Nephron progenitor cell (in vitro differentiated cells): ENCODE data around the gene NTM.

Source experiments
- DNase-seq: peaks from one replicate; pipeline ENCODE4 v3.0.0; 2021
- H3K27ac Mint-ChIP-seq: 2 replicates; pipeline ENCODE4 v1.8.0; 2021; ENCODE audit warnings: mild to moderate bottlenecking, moderate library complexity, mixed read lengths
- H3K27me3 Mint-ChIP-seq: 2 replicates; pipeline ENCODE4 v1.8.0; 2021; ENCODE audit warnings: mild to moderate bottlenecking, low read depth, mixed read lengths; ENCODE audit not compliant: poor library complexity
- H3K36me3 Mint-ChIP-seq: 2 replicates; pipeline ENCODE4 v1.8.0; 2021; ENCODE audit warnings: low read depth, mixed read lengths
- H3K4me1 Mint-ChIP-seq: 2 replicates; pipeline ENCODE4 v1.8.0; 2021; ENCODE audit warnings: mixed read lengths
- H3K4me3 Mint-ChIP-seq: 2 replicates; pipeline ENCODE4 v1.8.0; 2021; ENCODE audit warnings: mild to moderate bottlenecking, moderate library complexity, mixed read lengths
- H3K9me3 Mint-ChIP-seq: 2 replicates; pipeline ENCODE4 v1.8.0; 2021; ENCODE audit warnings: mild to moderate bottlenecking, moderate library complexity, mixed read lengths
- TF ChIP-seq, protein P1 (sequence below): fragments of 200-600 bp; sonication (generic); IDR thresholded peaks from 2 replicates; pipeline ENCODE4 v1.5.0; 2021; ENCODE audit warnings: antibody characterized with exemption

NTM gene

DNA sequence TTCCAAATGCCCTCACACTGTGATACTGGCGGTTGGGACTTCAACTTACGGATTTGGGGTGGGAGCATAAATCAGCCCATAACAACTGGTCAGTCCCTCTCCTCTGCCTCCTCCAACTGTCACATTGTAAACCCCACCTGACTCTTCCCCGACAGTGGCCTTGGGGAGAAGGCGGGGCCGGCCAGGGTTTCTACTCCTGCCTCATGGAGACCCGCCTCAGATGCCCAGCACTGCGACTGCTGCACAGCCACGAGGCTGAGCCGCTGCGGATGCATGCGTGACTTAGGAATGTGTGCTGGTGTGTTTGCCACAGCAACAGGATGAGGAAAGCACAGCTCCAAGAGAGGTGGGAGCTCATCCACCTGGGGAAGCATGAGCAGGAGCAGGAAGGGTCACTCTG, 914.2 kb downstream of the NTM start:
- Mint-ChIP-seq H3K4me1 (no peaks in the 10 kb centered on the region), H3K4me3 (no peak overlapping the region), H3K27me3 (peaks cover 25% of the 10 kb centered on the region), H3K9me3 (peaks cover 6% of the 10 kb centered on the region), H3K36me3 (no peaks in the 10 kb centered on the region), H3K27ac (no peak overlapping the region)
- DNase-seq: no peak
- TF ChIP-seq, protein P1, sequence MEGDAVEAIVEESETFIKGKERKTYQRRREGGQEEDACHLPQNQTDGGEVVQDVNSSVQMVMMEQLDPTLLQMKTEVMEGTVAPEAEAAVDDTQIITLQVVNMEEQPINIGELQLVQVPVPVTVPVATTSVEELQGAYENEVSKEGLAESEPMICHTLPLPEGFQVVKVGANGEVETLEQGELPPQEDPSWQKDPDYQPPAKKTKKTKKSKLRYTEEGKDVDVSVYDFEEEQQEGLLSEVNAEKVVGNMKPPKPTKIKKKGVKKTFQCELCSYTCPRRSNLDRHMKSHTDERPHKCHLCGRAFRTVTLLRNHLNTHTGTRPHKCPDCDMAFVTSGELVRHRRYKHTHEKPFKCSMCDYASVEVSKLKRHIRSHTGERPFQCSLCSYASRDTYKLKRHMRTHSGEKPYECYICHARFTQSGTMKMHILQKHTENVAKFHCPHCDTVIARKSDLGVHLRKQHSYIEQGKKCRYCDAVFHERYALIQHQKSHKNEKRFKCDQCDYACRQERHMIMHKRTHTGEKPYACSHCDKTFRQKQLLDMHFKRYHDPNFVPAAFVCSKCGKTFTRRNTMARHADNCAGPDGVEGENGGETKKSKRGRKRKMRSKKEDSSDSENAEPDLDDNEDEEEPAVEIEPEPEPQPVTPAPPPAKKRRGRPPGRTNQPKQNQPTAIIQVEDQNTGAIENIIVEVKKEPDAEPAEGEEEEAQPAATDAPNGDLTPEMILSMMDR: no peak

DNA sequence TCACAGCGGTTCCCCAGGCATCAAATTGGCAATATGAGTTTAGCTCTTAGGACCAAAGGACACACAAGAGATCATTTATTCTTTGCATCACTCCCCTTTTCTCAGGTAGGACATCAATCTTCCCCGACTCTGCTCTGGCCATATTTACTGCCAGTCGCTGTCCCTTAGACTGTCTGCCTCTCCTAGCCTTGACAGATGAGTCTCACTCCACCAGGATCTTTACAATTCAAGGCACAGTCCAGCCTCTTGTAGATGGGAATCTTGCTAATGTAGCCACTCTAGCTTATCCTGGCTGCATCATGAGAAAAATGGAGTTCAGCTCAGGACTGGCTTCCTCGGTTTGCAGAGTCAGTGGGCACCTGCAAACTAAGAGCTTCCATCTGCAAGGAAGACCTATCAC, 915.2 kb downstream of the NTM start:
- H3K4me3 Mint-ChIP-seq: no peak overlapping the region
- TF ChIP-seq, protein P1: no peak
- no peaks in the 10 kb centered on the region for H3K4me1 Mint-ChIP-seq
- H3K9me3 Mint-ChIP-seq: peaks cover 6% of the 10 kb centered on the region
- peaks cover 23% of the 10 kb centered on the region for H3K27me3 Mint-ChIP-seq
- H3K27ac Mint-ChIP-seq: no peak overlapping the region
- no peaks in the 10 kb centered on the region for H3K36me3 Mint-ChIP-seq
- no peak for DNase-seq

DNA sequence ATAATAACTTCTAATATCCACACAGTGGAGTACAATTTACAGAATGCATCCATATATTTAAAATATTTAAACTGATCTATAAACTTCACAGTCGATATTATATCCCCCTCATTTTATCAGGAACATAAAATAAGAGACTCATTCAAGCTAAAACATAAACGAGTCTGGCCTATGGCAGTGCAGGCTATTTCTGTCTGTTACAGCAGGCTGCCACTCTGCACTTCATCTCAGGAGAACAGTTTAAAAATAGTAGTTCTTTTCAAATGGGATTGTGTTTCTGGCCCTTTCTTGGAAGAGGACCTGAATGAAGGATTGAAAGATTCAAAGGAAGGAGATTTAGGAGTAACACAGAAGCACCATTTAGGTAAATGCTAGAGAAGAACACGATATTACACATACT, 915.7 kb downstream of the NTM start:
- Mint-ChIP-seq H3K9me3 (peaks cover 6% of the 10 kb centered on the region), H3K27me3 (peaks cover 23% of the 10 kb centered on the region), H3K36me3 (no peaks in the 10 kb centered on the region), H3K4me1 (no peaks in the 10 kb centered on the region), H3K27ac (no peak overlapping the region), H3K4me3 (no peak overlapping the region)
- TF ChIP-seq, protein P1: no peak
- no peak for DNase-seq

DNA sequence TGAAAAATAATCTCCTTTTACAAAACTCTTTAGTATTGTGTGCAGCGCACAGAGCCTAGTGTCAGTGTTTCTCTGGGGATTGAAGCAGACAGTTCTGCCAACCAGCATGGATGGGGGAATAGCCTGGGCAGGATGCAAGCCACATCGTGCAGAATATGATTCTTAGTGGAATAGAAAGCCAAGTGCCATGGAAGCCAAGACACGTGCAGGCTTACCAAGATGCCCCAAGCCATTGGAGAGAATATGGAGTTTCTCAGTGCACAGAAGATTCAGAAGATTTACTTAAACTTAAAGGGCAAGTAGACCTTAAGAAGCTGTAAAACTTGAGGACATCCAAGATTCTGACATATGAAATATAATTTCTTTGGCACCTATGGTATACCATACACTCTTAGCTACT, 917.6 kb downstream of the NTM start:
- Mint-ChIP-seq H3K4me3 (no peak overlapping the region), H3K9me3 (peaks cover 6% of the 10 kb centered on the region), H3K27me3 (peaks cover 23% of the 10 kb centered on the region), H3K4me1 (no peaks in the 10 kb centered on the region), H3K27ac (no peak overlapping the region), H3K36me3 (no peaks in the 10 kb centered on the region)
- TF ChIP-seq, protein P1: no peak
- DNase-seq: no peak

DNA sequence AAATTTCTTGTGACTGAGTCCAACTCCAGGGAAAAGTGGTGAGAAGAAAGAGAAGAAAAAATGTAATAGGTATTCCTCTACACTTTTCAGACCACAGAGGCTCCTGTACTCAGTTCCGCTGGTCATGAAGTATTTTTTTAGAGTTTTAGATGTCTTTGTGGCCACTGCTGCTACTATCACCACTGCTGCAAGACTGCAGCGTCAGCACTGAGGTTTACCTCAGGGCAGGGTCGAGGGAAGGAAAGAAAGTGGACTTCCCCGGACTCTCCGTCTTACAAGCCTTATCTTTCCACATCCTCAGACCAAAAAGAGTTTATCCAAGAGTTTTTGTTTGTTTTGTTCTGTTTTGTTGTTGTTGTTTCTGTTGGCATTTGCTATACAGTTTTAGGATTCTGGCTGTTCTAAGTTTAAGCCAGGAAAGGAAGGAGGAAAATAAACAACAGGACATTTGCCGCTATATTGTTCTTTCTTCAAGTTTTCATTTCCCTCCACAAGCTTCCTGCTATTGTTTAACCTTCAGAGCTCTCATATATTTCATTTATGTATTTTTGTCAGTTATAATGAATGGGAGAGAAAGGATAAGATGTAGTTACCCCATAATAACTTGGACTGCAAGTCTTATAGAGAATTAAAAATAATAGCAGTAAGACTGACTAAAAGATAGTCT, 919.3 kb downstream of the NTM start:
- DNase-seq: no peak
- H3K4me3 Mint-ChIP-seq: no peak overlapping the region
- no peak overlapping the region for H3K27ac Mint-ChIP-seq
- H3K4me1 Mint-ChIP-seq: no peaks in the 10 kb centered on the region
- TF ChIP-seq, protein P1: no peak
- H3K9me3 Mint-ChIP-seq: peaks cover 6% of the 10 kb centered on the region
- H3K27me3 Mint-ChIP-seq: peaks cover 18% of the 10 kb centered on the region
- H3K36me3 Mint-ChIP-seq: no peaks in the 10 kb centered on the region

DNA sequence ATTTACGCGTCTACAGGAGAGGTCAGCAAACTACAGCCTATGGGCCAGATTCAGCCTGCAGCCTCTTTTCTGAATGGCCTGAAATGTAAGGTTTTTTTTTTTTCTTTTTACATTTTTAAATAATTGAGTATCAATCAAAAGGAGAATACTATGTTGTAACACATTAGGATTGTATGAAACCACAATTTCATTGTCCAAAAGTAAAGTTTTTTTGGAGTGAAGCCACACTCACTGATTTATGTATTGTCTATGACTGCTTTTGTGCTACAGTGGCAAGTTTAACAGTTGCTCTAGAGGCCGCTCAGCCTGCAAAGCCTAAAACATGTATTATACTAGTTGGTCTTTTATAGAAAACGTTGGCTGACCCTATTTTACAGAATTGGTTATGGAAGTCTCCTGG, 923.2 kb downstream of the NTM start:
- H3K9me3 Mint-ChIP-seq: peaks cover 6% of the 10 kb centered on the region
- TF ChIP-seq, protein P1: no peak
- no peaks in the 10 kb centered on the region for H3K36me3 Mint-ChIP-seq
- H3K4me1 Mint-ChIP-seq: no peaks in the 10 kb centered on the region
- no peak overlapping the region for H3K27ac Mint-ChIP-seq
- H3K4me3 Mint-ChIP-seq: no peak overlapping the region
- DNase-seq: no peak
- H3K27me3 Mint-ChIP-seq: peaks cover 17% of the 10 kb centered on the region
